ENCODE results near the gene ZP3.
"Not testable (repeated sequence)": the region's sequence is repeated elsewhere in the genome, so short reads cannot be mapped to it uniquely, and the experiment has no call there.

DNA sequence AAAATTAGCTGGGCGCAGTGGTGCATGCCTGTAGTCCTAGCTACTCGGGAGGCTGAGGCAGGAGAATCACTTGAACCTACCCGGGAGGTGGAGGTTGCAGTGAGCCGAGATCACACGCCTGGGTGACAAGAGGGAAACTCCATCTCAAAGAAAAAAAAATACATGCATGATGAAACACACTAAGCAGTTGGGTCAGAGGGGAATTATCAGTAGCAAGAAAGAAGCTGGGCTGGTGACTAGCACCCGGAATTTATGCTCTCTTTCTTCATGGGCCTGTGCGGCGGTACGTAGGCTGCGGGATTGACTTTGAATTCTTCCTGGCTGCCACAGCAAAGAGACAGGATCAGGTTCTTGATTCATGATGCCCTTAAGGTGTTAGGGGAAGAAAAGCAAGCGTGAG lies 54.9 kb downstream of the ZP3 start:
- TF ChIP-seq, protein P1, sequence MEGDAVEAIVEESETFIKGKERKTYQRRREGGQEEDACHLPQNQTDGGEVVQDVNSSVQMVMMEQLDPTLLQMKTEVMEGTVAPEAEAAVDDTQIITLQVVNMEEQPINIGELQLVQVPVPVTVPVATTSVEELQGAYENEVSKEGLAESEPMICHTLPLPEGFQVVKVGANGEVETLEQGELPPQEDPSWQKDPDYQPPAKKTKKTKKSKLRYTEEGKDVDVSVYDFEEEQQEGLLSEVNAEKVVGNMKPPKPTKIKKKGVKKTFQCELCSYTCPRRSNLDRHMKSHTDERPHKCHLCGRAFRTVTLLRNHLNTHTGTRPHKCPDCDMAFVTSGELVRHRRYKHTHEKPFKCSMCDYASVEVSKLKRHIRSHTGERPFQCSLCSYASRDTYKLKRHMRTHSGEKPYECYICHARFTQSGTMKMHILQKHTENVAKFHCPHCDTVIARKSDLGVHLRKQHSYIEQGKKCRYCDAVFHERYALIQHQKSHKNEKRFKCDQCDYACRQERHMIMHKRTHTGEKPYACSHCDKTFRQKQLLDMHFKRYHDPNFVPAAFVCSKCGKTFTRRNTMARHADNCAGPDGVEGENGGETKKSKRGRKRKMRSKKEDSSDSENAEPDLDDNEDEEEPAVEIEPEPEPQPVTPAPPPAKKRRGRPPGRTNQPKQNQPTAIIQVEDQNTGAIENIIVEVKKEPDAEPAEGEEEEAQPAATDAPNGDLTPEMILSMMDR (IDR thresholded peaks at IDR 0.05; ENCODE audit: low read length), result not testable (repeated sequence)
- not testable (repeated sequence) for TF ChIP-seq EZH2 (optimal IDR thresholded peaks at IDR 0.05; ENCODE audit: low read depth, low read length); EZH2phosphoT487 (IDR thresholded peaks at IDR 0.05; ENCODE audit: low read length)

Measured in MM.1S (cell line).